Liver (tissue), 9 donors: Measurements from ENCODE around the gene C9orf50. TPM values are rescaled to one million over a fixed set of nuclear protein-coding genes. Genes with fewer than 3 reads are reported as not detected.

Experiments
- DNase-seq: peaks from one replicate; pipeline ENCODE4 v3.0.0-alpha.2; 2017; ENCODE audit warnings: low spot score
- H3K27ac ChIP-seq, 2 donors: one replicate each; pipeline ENCODE4 v1.7.0; 2013; ENCODE audit warnings: inconsistent platforms in 2 of 2, low read length in 2 of 2, control low read depth in 1 of 2, low read depth in 1 of 2, mild to moderate bottlenecking in 1 of 2
- H3K27me3 ChIP-seq, 4 donors: one replicate each; pipeline versions ENCODE4 v1.6.1 to v1.7.0; 2013; ENCODE audit warnings: low read length in 3 of 4, inconsistent platforms in 1 of 4, mild to moderate bottlenecking in 1 of 4, moderate library complexity in 1 of 4; ENCODE audit not compliant: control insufficient read depth in 4 of 4, insufficient read depth in 4 of 4
- H3K36me3 ChIP-seq, 4 donors: one replicate each; pipeline versions ENCODE4 v1.6.1 to v1.7.0; 2013; ENCODE audit warnings: low read length in 3 of 4, mild to moderate bottlenecking in 3 of 4, low read depth in 1 of 4, moderate library complexity in 1 of 4; ENCODE audit not compliant: control insufficient read depth in 4 of 4, insufficient read depth in 3 of 4
- H3K4me1 ChIP-seq, 4 donors: one replicate each; pipeline versions ENCODE4 v1.6.1 to v1.7.0; 2013; ENCODE audit warnings: low read length in 3 of 4, mild to moderate bottlenecking in 3 of 4, moderate library complexity in 1 of 4; ENCODE audit not compliant: control insufficient read depth in 4 of 4, insufficient read depth in 4 of 4
- H3K4me3 ChIP-seq, 3 donors: one replicate each; pipeline versions ENCODE4 v1.6.1 to v1.7.0; 2013; ENCODE audit warnings: low read length in 3 of 3, control low read depth in 1 of 3, low read depth in 1 of 3, mild to moderate bottlenecking in 1 of 3
- H3K9ac ChIP-seq, 2 donors: one replicate each; pipeline ENCODE4 v1.7.0; 2013; ENCODE audit warnings: low read length in 2 of 2, mild to moderate bottlenecking in 2 of 2, moderate library complexity in 2 of 2, control low read depth in 1 of 2, low read depth in 1 of 2
- H3K9me3 ChIP-seq, 4 donors: one replicate each; pipeline versions ENCODE4 v1.6.1 to v1.7.0; 2013; ENCODE audit warnings: low read length in 3 of 4; ENCODE audit not compliant: control insufficient read depth in 4 of 4
- EGR1 ChIP-seq, 2 donors: IDR thresholded peaks; 2 replicates each; pipeline ENCODE4 v1.6.1; 2016 to 2018; ENCODE audit warnings: antibody characterized with exemption in 2 of 2, low read depth in 2 of 2
- FOXA1 ChIP-seq: IDR thresholded peaks from 2 replicates; pipeline ENCODE4 v1.6.1; 2016; ENCODE audit warnings: antibody characterized with exemption
- GABPA ChIP-seq, 2 donors: IDR thresholded peaks in 1 of 2; conservative IDR thresholded peaks in 1 of 2; 2 replicates each; pipeline ENCODE4 v1.6.1; 2016; ENCODE audit warnings: antibody characterized with exemption in 2 of 2, mild to moderate bottlenecking in 1 of 2, moderate library complexity in 1 of 2
- HNF4G ChIP-seq: IDR thresholded peaks from 2 replicates; pipeline ENCODE4 v1.6.1; 2016; ENCODE audit warnings: antibody characterized with exemption
- JUND ChIP-seq, 2 donors: IDR thresholded peaks; 2 replicates each; pipeline ENCODE4 v1.6.1; 2016; ENCODE audit warnings: antibody characterized with exemption in 2 of 2
- NR2F2 ChIP-seq: IDR thresholded peaks from 2 replicates; pipeline ENCODE4 v1.6.1; 2016; ENCODE audit warnings: antibody characterized with exemption
- RAD21 ChIP-seq, 2 donors: IDR thresholded peaks; 2 replicates each; pipeline ENCODE4 v1.6.1; 2016; ENCODE audit warnings: antibody characterized with exemption in 2 of 2, mild to moderate bottlenecking in 2 of 2
- RXRA ChIP-seq, 2 donors: IDR thresholded peaks; 2 replicates each; pipeline ENCODE4 v1.6.1; 2017 to 2018; ENCODE audit warnings: antibody characterized with exemption in 2 of 2, mild to moderate bottlenecking in 1 of 2
- SP1 ChIP-seq: IDR thresholded peaks from 2 replicates; pipeline ENCODE4 v1.6.1; 2018; ENCODE audit warnings: antibody characterized with exemption, mild to moderate bottlenecking
- TAF1 ChIP-seq: conservative IDR thresholded peaks from 2 replicates; pipeline ENCODE4 v1.6.1; 2016; ENCODE audit warnings: antibody characterized with exemption, mild to moderate bottlenecking
- YY1 ChIP-seq: IDR thresholded peaks from 2 replicates; pipeline ENCODE4 v1.6.1; 2016; ENCODE audit warnings: antibody characterized with exemption, mild to moderate bottlenecking
- WGBS: extraction: QIAGEN DNeasy Blood & Tissue Kit; methylation state at CpG from one replicate; pipeline ENCODE4 v1.1.7; 2013; 5-methylcytosine and 5-hydroxymethylcytosine counted together
- polyA plus RNA-seq, 2 donors: library from polyadenylated mRNA; stranded (reverse) in 1 of 2; unstranded in 1 of 2; fragments of 200-250 nt in 1 of 2; fragments of >200 nt in 1 of 2; fragmentation: Nextera tagmentation in 1 of 2; extraction: Ambion mirVana in 1 of 2; gene quantifications; one replicate each; pipeline versions ENCODE4 v1.2.1 to v1.2.3, GENCODE V29; 2013 to 2015
- total RNA-seq, 2 donors: library from RNA; depleted of rRNA; stranded (reverse); fragments of >200 nt; gene quantifications; one replicate each; pipeline ENCODE4 v1.2.3, GENCODE V29; 2014
- TF ChIP-seq, protein P1 (sequence below): fragments of 150-350 bp; IDR thresholded peaks from 2 replicates; pipeline ENCODE4 v1.5.1; 2017; ENCODE audit warnings: improper control_type of control experiment, low read depth, low read length; ENCODE audit not compliant: missing input control
- TF ChIP-seq, protein P2 (sequence below): IDR thresholded peaks from 2 replicates; pipeline ENCODE4 v1.6.1; 2016; ENCODE audit warnings: antibody characterized with exemption
- TF ChIP-seq, protein P3 (sequence below): IDR thresholded peaks from 2 replicates; pipeline ENCODE4 v1.6.1; 2016; ENCODE audit warnings: antibody characterized with exemption, mild to moderate bottlenecking
- donor health status: healthy.
- donor health status: healthy.
- donor health status: healthy.
- donor health status: healthy.
- donor health status: healthy.

Gene C9orf50
- total and polyA plus RNA-seq, 4 donors: 0.23 TPM; not detected in 3

DNA sequence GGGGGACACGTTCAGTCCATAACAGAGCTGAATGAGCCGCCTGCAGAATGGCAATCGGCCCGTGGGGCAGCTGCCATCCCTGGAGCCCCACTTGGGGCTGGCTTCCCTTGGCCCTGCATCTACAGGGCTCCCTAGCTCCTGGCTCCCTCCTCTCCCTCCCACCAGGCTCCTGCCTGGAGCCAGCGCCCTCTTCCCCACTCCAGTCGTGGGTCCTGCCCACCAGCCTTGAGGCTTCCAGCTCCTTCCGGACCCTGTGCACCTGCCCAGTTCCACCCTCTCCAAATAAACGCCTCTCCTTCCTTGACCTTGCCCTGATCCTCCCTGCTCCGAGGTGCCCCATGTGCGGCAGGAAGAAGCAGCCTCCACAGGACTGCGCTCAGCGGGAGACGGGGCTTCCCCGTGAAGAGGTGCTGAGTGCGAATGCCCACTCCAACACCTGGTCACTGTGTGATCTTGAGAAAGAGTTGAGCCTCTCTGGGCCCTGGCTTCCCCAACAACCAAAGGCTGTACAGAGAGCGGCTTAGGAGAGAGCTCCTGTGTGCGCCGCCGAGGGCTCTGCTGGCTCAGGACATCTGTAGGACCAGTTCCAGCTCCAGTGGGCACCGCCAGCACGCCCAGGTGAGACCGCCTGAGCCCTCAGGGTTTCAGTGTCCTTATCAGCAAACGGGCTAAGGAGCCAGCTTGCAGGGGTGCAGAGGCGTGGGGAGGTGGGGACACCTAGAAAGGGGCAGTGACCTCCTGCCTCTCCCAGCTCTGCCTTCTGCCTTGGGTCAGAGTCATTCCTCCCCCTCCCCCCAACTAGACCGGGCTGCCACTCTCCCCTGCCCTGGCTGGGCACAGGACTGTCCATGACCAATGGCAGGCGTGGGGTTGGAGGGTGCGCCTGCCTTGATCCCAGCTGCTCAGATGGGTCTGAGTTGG lies 12.1 kb downstream of the C9orf50 start:
- Histone ChIP-seq H3K4me1 (peaks cover 10 to 33% (median 22%) of the 10 kb centered on the region in 4 donors), H3K4me3 (no peak overlapping the region), H3K27ac (peak overlapping the region; percentile 37 to 67), H3K9ac (no peak overlapping the region), H3K9me3 (no peaks in the 10 kb centered on the region), H3K36me3 (no peaks in the 10 kb centered on the region), H3K27me3 (no peaks in the 10 kb centered on the region)
- DNase-seq: no peak
- TF ChIP-seq JUND (IDR thresholded peaks at IDR 0.05) (no peak), RAD21 (IDR thresholded peaks at IDR 0.05) (no peak), GABPA (IDR thresholded peaks at IDR 0.05 in 1 of 2, conservative IDR thresholded peaks at IDR 0.05 in 1 of 2) (no peak), RXRA (IDR thresholded peaks at IDR 0.05) (peak in 1 of 2 donors; percentile 6)
- TF ChIP-seq, protein P1, sequence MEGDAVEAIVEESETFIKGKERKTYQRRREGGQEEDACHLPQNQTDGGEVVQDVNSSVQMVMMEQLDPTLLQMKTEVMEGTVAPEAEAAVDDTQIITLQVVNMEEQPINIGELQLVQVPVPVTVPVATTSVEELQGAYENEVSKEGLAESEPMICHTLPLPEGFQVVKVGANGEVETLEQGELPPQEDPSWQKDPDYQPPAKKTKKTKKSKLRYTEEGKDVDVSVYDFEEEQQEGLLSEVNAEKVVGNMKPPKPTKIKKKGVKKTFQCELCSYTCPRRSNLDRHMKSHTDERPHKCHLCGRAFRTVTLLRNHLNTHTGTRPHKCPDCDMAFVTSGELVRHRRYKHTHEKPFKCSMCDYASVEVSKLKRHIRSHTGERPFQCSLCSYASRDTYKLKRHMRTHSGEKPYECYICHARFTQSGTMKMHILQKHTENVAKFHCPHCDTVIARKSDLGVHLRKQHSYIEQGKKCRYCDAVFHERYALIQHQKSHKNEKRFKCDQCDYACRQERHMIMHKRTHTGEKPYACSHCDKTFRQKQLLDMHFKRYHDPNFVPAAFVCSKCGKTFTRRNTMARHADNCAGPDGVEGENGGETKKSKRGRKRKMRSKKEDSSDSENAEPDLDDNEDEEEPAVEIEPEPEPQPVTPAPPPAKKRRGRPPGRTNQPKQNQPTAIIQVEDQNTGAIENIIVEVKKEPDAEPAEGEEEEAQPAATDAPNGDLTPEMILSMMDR: no peak
- 77% methylated on average over 27 of the region's 27 CpGs for WGBS

DNA sequence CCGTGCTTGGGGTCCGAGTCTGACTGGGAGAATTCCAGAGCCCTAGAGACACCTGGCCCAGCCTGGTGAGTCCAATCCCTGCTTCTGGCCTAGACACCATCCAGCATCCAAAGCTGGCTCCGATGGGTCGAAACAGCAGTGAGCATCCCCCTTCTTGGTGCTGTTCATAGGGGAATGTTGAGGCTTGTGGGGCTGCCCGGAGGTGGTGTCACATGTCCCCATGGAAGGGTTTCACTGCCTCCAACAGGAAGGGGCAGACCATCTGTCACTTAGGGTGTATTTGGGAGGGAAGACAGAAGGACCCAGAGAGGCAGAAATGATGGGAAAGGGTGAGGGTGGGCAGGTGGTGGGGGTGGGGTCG lies 13.9 kb downstream of the C9orf50 start:
- 79% methylated on average over 6 of the region's 6 CpGs for WGBS
- TF ChIP-seq HNF4G: no peak
- TF ChIP-seq, protein P2, sequence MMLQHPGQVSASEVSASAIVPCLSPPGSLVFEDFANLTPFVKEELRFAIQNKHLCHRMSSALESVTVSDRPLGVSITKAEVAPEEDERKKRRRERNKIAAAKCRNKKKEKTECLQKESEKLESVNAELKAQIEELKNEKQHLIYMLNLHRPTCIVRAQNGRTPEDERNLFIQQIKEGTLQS: no peak
- TF ChIP-seq FOXA1: no peak
- TF ChIP-seq NR2F2: no peak
- TF ChIP-seq TAF1: no peak
- TF ChIP-seq JUND (IDR thresholded peaks at IDR 0.05): no peak
- no peak for TF ChIP-seq EGR1 (IDR thresholded peaks at IDR 0.05; ENCODE audit: low read depth in 2 of 2)
- TF ChIP-seq, protein P3, sequence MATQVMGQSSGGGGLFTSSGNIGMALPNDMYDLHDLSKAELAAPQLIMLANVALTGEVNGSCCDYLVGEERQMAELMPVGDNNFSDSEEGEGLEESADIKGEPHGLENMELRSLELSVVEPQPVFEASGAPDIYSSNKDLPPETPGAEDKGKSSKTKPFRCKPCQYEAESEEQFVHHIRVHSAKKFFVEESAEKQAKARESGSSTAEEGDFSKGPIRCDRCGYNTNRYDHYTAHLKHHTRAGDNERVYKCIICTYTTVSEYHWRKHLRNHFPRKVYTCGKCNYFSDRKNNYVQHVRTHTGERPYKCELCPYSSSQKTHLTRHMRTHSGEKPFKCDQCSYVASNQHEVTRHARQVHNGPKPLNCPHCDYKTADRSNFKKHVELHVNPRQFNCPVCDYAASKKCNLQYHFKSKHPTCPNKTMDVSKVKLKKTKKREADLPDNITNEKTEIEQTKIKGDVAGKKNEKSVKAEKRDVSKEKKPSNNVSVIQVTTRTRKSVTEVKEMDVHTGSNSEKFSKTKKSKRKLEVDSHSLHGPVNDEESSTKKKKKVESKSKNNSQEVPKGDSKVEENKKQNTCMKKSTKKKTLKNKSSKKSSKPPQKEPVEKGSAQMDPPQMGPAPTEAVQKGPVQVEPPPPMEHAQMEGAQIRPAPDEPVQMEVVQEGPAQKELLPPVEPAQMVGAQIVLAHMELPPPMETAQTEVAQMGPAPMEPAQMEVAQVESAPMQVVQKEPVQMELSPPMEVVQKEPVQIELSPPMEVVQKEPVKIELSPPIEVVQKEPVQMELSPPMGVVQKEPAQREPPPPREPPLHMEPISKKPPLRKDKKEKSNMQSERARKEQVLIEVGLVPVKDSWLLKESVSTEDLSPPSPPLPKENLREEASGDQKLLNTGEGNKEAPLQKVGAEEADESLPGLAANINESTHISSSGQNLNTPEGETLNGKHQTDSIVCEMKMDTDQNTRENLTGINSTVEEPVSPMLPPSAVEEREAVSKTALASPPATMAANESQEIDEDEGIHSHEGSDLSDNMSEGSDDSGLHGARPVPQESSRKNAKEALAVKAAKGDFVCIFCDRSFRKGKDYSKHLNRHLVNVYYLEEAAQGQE: no peak
- no peak for TF ChIP-seq RXRA (IDR thresholded peaks at IDR 0.05)
- TF ChIP-seq SP1: no peak
- TF ChIP-seq YY1: no peak
- Histone ChIP-seq H3K9me3 (no peaks in the 10 kb centered on the region), H3K27ac (peak overlapping the region; percentile 72 to 77), H3K27me3 (no peaks in the 10 kb centered on the region), H3K9ac (no peak overlapping the region), H3K36me3 (no peaks in the 10 kb centered on the region), H3K4me1 (peaks cover 10 to 33% (median 22%) of the 10 kb centered on the region in 4 donors), H3K4me3 (no peak overlapping the region)
- no peak for DNase-seq
